ENCODE measurements around the gene ST7L.
"Not testable (repeated sequence)": the region's sequence is repeated elsewhere in the genome, so short reads cannot be mapped to it uniquely, and the experiment has no call there.

Gene ST7L

GRCh38 chr1:112618721-112619517, at the start of gene ST7L:
TSS of gene ST7L (minus strand) at chr1:112619141. CDS start at chr1:112619113, 28 bp downstream.
- DNase-seq: peak; percentile 66

- DNase-seq: no peak
Observed at GRCh38 chr1:112666946-112667345, 48.0 kb upstream of the ST7L start.

GRCh38 chr1:112665857-112666256, 46.9 kb upstream of the ST7L start:
- no peak for DNase-seq

- no peak for DNase-seq
Observed at GRCh38 chr1:112651205-112651604, 32.3 kb upstream of the ST7L start.

- DNase-seq: no peak
Observed at GRCh38 chr1:112646225-112646624, 27.3 kb upstream of the ST7L start.

- no peak for DNase-seq
Observed at GRCh38 chr1:112643080-112643479, 24.1 kb upstream of the ST7L start.

GRCh38 chr1:112640437-112640836, 21.5 kb upstream of the ST7L start:
- DNase-seq: not testable (repeated sequence)

GRCh38 chr1:112638110-112638428, 19.1 kb upstream of the ST7L start:
- no peak for DNase-seq

- DNase-seq: no peak
Observed at GRCh38 chr1:112637254-112638109, 18.5 kb upstream of the ST7L start.

- no peak for DNase-seq
Observed at GRCh38 chr1:112636597-112637253, 17.8 kb upstream of the ST7L start.

GRCh38 chr1:112636056-112636455, 17.1 kb upstream of the ST7L start:
- DNase-seq: no peak

- no peak for DNase-seq
Observed at GRCh38 chr1:112634367-112634766, 15.4 kb upstream of the ST7L start.

- no peak for DNase-seq
Observed at GRCh38 chr1:112633628-112634027, 14.7 kb upstream of the ST7L start.

- DNase-seq: no peak
Observed at GRCh38 chr1:112629256-112629655, 10.3 kb upstream of the ST7L start.

- no peak for DNase-seq
Observed at GRCh38 chr1:112628516-112628915, 9.6 kb upstream of the ST7L start.

GRCh38 chr1:112626887-112627286, 7.9 kb upstream of the ST7L start:
- DNase-seq: no peak

GRCh38 chr1:112626193-112626592, 7.3 kb upstream of the ST7L start:
- no peak for DNase-seq

GRCh38 chr1:112625696-112626095, 6.8 kb upstream of the ST7L start:
- DNase-seq: no peak

- DNase-seq: not testable (repeated sequence)
Observed at GRCh38 chr1:112624493-112624892, 5.6 kb upstream of the ST7L start.

- no peak for DNase-seq
Observed at GRCh38 chr1:112620377-112620695, 1.4 kb upstream of the ST7L start.

- DNase-seq: peak; percentile 92
Observed at GRCh38 chr1:112619518-112620376, 806 bp upstream of the ST7L start, which contains the start of gene CAPZA1. TSS of gene CAPZA1 (plus strand) at chr1:112619832. CDS start at chr1:112619845, 13 bp downstream.

GRCh38 chr1:112618114-112618720, 724 bp downstream of the ST7L start:
- no peak for DNase-seq
